Small intestine (tissue), 7 donors: ENCODE results near the gene NPFFR1. TPM values are rescaled to one million over a fixed set of nuclear protein-coding genes. Genes with fewer than 3 reads are reported as not detected.

Experiments
- DNase-seq, 2 donors: peaks; one replicate each; pipeline versions ENCODE4 v3.0.0 to v3.0.0-alpha.2; 2013
- FAIRE-seq: peaks from 2 replicates; lab custom pipeline; 2012; peaks lifted over from hg19 to GRCh38; lab: Jason Lieb, UNC
- H3K27ac ChIP-seq, 3 donors: one replicate each; pipeline ENCODE4 v1.5.1; 2013; ENCODE audit warnings: low read length in 2 of 3, mild to moderate bottlenecking in 2 of 3, control low read depth in 1 of 3, inconsistent platforms in 1 of 3, low read depth in 1 of 3, moderate library complexity in 1 of 3
- H3K27me3 ChIP-seq, 3 donors: one replicate each; pipeline ENCODE4 v1.6.1; 2013; ENCODE audit warnings: low read length in 3 of 3, inconsistent platforms in 1 of 3; ENCODE audit not compliant: control insufficient read depth in 3 of 3, insufficient read depth in 3 of 3
- H3K36me3 ChIP-seq, 3 donors: one replicate each; pipeline ENCODE4 v1.6.1; 2013; ENCODE audit warnings: low read length in 3 of 3, inconsistent platforms in 1 of 3, low read depth in 1 of 3, mild to moderate bottlenecking in 1 of 3, moderate library complexity in 1 of 3; ENCODE audit not compliant: control insufficient read depth in 3 of 3, insufficient read depth in 2 of 3
- H3K4me1 ChIP-seq, 3 donors: one replicate each; pipeline ENCODE4 v1.6.1; 2013; ENCODE audit warnings: low read length in 2 of 3, inconsistent platforms in 1 of 3, low read depth in 1 of 3, mild to moderate bottlenecking in 1 of 3, moderate library complexity in 1 of 3; ENCODE audit not compliant: control insufficient read depth in 3 of 3, insufficient read depth in 2 of 3
- H3K4me3 ChIP-seq, 3 donors: one replicate each; pipeline ENCODE4 v1.5.1; 2013; ENCODE audit warnings: low read length in 3 of 3, control low read depth in 1 of 3, inconsistent platforms in 1 of 3, low read depth in 1 of 3, mild to moderate bottlenecking in 1 of 3, moderate library complexity in 1 of 3
- H3K9me3 ChIP-seq, 2 donors: one replicate each; pipeline ENCODE4 v1.6.1; 2013; ENCODE audit warnings: low read depth in 1 of 2, low read length in 1 of 2; ENCODE audit not compliant: control insufficient read depth in 2 of 2, insufficient read depth in 1 of 2
- WGBS, 3 donors: extraction: QIAGEN DNeasy Blood & Tissue Kit; methylation state at CpG; one replicate each; pipeline ENCODE4 v1.1.7; 2013; 5-methylcytosine and 5-hydroxymethylcytosine counted together
- polyA plus RNA-seq, 4 donors: library from polyadenylated mRNA; stranded (reverse) in 3 of 4; unstranded in 1 of 4; fragments of 200-250 nt in 3 of 4; fragments of 120-200 nt in 1 of 4; gene quantifications; one replicate each; pipeline versions ENCODE4 v1.2.1 to v1.2.3, GENCODE V29; 2013
- donor health status: healthy with polysubstance abuse.
- donor health status: control.
- donor health status: control.
- donor health status: Bipolar disorder and iron deficiency.
- donor health status: healthy.

The NPFFR1 gene
- polyA plus RNA-seq, 4 donors = 0.06 to 0.22 TPM; not detected in 2

- no peak overlapping the region for H3K27ac ChIP-seq
- no peaks in the 10 kb centered on the region for H3K9me3 ChIP-seq
- H3K36me3 ChIP-seq = peaks cover 2 to 34% (median 12%) of the 10 kb centered on the region in 3 donors
- H3K27me3 ChIP-seq = no peaks in the 10 kb centered on the region
- DNase-seq (no peak), FAIRE-seq (no peak)
- H3K4me3 ChIP-seq = no peak overlapping the region
- H3K4me1 ChIP-seq = no peaks in the 10 kb centered on the region
Observed at GRCh38 chr10:70212277-70212676, 71.5 kb downstream of the NPFFR1 start.

- DNase-seq (no peak), FAIRE-seq (no peak)
- 83 to 96% (median 90%) methylated on average over 2 to 5 of the region's 5 CpGs for WGBS, 3 donors
- Histone ChIP-seq H3K4me3 (no peak overlapping the region), H3K27me3 (no peaks in the 10 kb centered on the region), H3K4me1 (no peaks in the 10 kb centered on the region), H3K36me3 (peaks cover 3 to 44% (median 17%) of the 10 kb centered on the region in 3 donors), H3K9me3 (no peaks in the 10 kb centered on the region), H3K27ac (no peak overlapping the region)
Observed at GRCh38 chr10:70206762-70207161, 77.0 kb downstream of the NPFFR1 start.

DNA sequence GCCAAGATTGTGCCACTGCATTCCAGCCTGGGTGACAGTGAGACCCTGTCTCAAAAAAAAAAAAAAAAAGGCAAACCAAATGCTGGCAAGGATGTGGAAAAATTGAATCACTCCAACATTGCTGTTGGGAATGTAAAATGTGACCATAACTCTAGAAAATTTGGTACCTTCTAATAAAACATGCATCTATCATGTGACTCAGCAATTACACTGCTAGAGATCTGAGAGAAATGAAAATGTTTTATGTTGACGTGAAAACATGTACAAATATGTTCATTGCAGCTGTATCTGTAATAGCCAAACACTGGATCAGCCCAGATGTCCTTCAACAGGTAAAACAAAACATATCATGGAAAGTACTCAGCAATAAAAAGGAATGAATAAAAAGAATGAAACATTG is 82.7 kb downstream of the NPFFR1 start:
- DNase-seq = no peak
- FAIRE-seq = no peak
- no peak overlapping the region for H3K4me3 ChIP-seq
- no peaks in the 10 kb centered on the region for H3K4me1 ChIP-seq
- no peak overlapping the region for H3K27ac ChIP-seq
- peaks cover 0 to 9% of the 10 kb centered on the region in 2 donors for H3K9me3 ChIP-seq
- H3K27me3 ChIP-seq = no peaks in the 10 kb centered on the region
- 89 to 100% (median 98%) methylated on average over 1 of the region's 1 CpG for WGBS, 3 donors
- peaks cover 2 to 41% (median 14%) of the 10 kb centered on the region in 3 donors for H3K36me3 ChIP-seq

GRCh38 chr10:70198696-70199466 is 84.9 kb downstream of the NPFFR1 start:
- WGBS, 3 donors = 96% methylated on average over 5 of the region's 5 CpGs
- Histone ChIP-seq H3K36me3 (peaks cover 2 to 32% (median 11%) of the 10 kb centered on the region in 3 donors), H3K4me3 (no peak overlapping the region), H3K4me1 (no peaks in the 10 kb centered on the region), H3K27me3 (no peaks in the 10 kb centered on the region), H3K9me3 (peaks cover 0 to 9% of the 10 kb centered on the region in 2 donors), H3K27ac (no peak overlapping the region)
- no peak for FAIRE-seq
- no peak for DNase-seq

Other genes starting within 250 kb of the NPFFR1 start
- 10 to 100 TPM in 2 of 4 donors, 1 to 10 TPM in 2; 2.9 to 45.8 (median 13.1) TPM for gene MACROH2A2, start 231.2 kb downstream of the NPFFR1 start, polyA plus RNA-seq
- 10 to 100 TPM in 3 of 4 donors, 1 to 10 TPM in 1; 3.8 to 15.7 (median 13.6) TPM for gene AIFM2, start 151.2 kb downstream of the NPFFR1 start, polyA plus RNA-seq
- gene TYSND1, start 137.3 kb downstream of the NPFFR1 start, polyA plus RNA-seq = 10 to 100 TPM; 10.5 to 17.9 (median 12.5) TPM
- 10 to 100 TPM; 18.8 to 78.0 (median 26.5) TPM for gene SAR1A, start 113.5 kb downstream of the NPFFR1 start, polyA plus RNA-seq
- gene PPA1, start 50.6 kb downstream of the NPFFR1 start, polyA plus RNA-seq = 100 to 1,000 TPM; 103 to 383 (median 203) TPM
- 10 to 100 TPM in 1 of 4 donors, 1 to 10 TPM in 2, under 1 TPM in 1; 0.89 to 10.9 (median 4.1) TPM for gene LRRC20, start 98.6 kb upstream of the NPFFR1 start, polyA plus RNA-seq
- gene EIF4EBP2, start 120.1 kb upstream of the NPFFR1 start, polyA plus RNA-seq = 10 to 100 TPM; 30.2 to 78.8 (median 61.8) TPM
- gene NODAL, start 157.7 kb upstream of the NPFFR1 start, polyA plus RNA-seq = under 1 TPM in 2 of 4 donors, not detected in 2; 0.04 to 0.16 TPM
- gene PALD1, start 194.8 kb upstream of the NPFFR1 start, polyA plus RNA-seq = 1 to 10 TPM in 3 of 4 donors, under 1 TPM in 1; 0.22 to 4.2 (median 3.2) TPM